ENCODE measurements around the gene SND1.

GRCh38 chr7:128008141-128008540 is 356.1 kb downstream of the SND1 start:
- TF ChIP-seq CTCF (conservative IDR thresholded peaks at IDR 0.05 in 1 of 2, IDR thresholded peaks at IDR 0.05 in 1 of 2; ENCODE audit: low read depth in 1 of 2, low read length in 2 of 2) (no peak), EZH2 (IDR thresholded peaks at IDR 0.05; ENCODE audit: low read length, missing control alignments) (no peak)
